Measurements from ENCODE around the gene RAB26.

RAB26 gene

DNA sequence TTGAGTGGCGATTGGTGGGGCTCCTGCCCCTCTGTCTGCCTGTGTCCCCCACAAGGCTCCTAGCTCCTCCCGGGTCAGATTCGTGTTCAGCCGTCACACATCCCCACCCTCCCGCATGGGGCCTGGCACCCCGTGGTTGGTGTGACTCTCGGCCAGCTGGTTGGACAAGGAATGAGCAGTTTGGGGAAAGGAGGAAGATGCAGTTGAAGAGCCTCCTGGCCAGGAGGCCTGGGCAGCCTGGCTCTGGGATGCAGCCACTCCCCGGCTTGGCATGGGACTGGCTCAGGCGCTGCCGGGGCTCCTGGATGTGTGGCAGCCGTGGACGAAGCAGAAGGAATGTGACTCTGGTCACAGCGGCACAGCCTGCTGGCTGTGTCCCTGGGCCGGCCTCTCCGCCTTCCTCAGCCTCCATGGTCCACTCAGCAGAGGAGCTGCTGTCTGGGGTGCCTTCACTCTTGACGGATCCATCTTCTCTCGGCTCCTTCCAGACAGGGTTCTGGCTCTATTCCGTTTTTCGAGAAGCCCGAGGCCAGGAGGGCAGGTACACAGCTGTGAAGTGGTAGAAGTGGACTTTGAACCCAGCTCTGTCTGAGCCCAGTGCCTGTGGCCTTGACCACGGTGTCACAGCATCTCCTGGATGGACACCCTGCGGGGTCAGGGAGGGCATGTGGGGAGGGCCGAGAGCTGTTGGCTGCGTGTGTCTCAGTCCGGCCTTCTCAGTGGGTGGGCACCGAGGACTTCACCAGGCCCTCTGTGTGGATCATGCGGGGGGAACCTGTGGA, 9.2 kb downstream of the RAB26 start:
- DNase-seq (ENCODE audit: insufficient read length, low spot score) (no peak), FAIRE-seq (no peak)
- TF ChIP-seq, protein P1, sequence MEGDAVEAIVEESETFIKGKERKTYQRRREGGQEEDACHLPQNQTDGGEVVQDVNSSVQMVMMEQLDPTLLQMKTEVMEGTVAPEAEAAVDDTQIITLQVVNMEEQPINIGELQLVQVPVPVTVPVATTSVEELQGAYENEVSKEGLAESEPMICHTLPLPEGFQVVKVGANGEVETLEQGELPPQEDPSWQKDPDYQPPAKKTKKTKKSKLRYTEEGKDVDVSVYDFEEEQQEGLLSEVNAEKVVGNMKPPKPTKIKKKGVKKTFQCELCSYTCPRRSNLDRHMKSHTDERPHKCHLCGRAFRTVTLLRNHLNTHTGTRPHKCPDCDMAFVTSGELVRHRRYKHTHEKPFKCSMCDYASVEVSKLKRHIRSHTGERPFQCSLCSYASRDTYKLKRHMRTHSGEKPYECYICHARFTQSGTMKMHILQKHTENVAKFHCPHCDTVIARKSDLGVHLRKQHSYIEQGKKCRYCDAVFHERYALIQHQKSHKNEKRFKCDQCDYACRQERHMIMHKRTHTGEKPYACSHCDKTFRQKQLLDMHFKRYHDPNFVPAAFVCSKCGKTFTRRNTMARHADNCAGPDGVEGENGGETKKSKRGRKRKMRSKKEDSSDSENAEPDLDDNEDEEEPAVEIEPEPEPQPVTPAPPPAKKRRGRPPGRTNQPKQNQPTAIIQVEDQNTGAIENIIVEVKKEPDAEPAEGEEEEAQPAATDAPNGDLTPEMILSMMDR (IDR thresholded peaks at IDR 0.05; ENCODE audit: insufficient read depth, missing control alignments): no peak

DNA sequence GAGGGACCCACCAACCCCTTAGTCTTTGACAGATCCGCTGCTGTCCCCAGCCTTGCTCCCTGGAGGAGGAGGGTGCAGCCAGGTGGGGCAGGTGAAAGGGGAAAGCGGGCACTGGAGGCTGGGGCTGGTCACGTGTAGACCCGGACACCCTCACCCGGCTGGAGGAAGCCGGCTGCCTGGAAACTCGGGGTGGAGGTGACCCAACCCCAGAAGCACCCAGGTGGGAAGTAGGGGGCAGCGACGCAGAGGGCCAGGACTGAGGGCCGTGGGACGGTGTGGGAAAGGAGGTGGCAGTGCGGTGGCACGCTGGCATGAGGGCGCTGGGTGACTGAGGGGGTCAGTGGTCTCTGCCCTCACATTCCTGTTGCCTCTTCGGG, 9.8 kb downstream of the RAB26 start:
- DNase-seq (ENCODE audit: insufficient read length, low spot score) (no peak), FAIRE-seq (no peak)
- TF ChIP-seq, protein P1 (IDR thresholded peaks at IDR 0.05; ENCODE audit: insufficient read depth, missing control alignments): no peak

DNA sequence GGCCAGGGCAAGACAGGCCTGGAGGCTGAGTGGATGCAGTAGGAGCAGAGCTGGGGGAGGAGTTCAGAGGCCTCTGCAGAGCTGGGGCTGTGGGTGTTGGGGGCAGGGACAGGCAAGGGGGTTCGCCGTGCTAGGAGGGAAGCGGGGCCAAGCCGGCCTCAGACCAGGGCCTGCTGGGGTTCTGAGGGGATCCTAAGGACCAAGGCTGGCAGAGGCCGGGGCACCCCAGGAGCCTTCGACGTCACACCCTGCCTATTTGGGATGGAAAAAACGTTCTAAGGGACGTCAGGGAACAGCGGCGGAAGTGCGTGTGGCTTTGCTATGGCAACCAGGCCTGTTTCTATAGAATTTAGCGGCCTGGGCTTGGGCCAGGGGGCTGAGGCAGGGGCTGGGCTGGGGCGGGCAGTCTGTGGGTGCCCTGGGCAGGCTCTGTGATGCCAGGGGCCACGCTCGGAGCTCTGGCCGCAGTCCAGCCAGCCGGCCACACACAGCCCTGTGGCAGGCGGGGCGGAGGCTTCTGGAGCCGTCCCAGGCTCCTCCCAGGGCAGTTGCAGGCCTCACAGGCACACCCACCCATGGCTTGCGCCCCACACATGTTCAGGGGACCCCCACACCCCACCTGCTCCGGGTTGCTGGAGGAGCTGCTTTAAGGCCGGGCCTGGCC, 10.9 kb downstream of the RAB26 start:
- FAIRE-seq (no peak), DNase-seq (ENCODE audit: insufficient read length, low spot score) (no peak)
- TF ChIP-seq, protein P1 (IDR thresholded peaks at IDR 0.05; ENCODE audit: insufficient read depth, missing control alignments): no peak

DNA sequence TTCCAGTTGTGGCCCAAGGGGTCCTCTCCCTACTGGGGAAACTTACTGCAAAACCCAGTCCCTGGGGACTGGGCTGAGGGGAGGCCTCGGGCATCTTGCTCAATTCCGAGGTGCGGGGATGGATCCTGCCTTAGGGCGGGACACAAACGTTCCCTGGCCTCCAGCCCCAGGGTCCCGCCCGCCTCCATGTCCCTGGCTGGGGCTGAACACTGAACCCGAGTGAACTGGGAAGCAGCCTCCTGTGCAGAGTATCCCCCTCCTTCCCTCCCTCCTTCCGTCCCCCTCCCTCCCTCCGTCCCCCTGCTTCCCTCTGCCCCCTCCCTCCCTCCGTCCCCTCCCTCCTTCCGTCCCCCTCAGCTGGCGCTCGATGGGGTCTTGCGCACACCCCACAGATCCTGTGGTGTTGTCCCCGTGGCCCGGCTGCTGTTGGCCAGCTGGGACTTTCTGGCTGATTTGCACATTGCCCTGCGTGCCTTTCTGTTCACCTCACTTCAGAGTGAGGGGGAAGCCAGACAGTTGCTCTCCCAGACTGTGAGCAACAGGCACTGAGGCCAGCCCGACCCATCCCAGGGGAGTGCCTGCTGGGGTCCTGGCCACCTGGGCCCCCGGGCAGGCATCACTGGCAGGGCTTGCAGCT, 12.6 kb downstream of the RAB26 start:
- TF ChIP-seq, protein P1 (IDR thresholded peaks at IDR 0.05; ENCODE audit: insufficient read depth, missing control alignments): no peak
- FAIRE-seq: no peak
- no peak for DNase-seq (ENCODE audit: insufficient read length, low spot score)

DNA sequence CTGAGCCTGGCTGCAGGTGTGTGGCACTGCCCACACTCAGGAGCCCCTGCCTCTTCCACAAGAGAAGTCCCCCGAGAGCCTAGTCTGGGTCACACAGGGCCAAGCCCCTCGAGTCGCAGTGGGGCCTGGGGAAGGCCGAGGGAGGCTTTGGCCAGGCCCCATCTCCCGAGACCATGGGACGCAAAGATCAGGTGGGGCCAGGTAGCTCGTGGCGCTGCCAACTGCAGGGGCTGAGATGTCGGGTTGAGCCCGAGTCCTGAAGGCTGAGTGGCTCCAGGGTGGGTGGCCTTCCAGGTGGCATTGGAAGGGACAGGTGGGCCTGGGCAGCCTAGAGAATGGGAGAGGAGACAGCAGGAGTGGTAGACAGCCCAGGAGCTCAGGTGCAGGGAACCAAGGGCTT, 13.5 kb downstream of the RAB26 start:
- no peak for DNase-seq (ENCODE audit: insufficient read length, low spot score)
- FAIRE-seq: no peak
- TF ChIP-seq, protein P1 (IDR thresholded peaks at IDR 0.05; ENCODE audit: insufficient read depth, missing control alignments): no peak

DNA sequence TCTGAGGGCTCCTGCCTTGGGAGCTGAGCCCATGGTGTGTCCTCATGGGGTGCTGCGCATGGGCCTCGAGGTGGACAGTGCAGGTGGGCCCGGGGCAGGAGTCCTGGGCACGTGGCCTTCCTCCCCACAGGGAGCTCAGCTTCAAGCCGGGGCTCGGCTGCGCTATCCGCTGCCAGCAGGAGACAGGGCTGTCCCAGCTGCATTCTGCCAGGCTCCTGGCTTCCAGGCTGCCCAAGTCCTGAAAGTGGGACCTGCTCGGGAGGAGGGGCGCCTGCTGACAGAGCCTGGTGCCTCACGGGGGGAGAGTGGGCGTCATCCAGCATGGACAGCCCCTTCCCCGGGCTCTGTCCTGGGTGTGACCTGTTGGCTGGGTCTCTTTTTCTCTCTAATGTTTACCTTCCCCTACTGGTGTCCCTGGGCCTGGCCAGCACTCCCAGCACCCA, 14.3 kb downstream of the RAB26 start:
- DNase-seq (ENCODE audit: insufficient read length, low spot score) (no peak), FAIRE-seq (no peak)
- TF ChIP-seq, protein P1 (IDR thresholded peaks at IDR 0.05; ENCODE audit: insufficient read depth, missing control alignments): no peak

Measured in D721Med (cell line).